NCI-H526 (cell line): Measurements from ENCODE around the gene KDM4E.
A peak's percentile ranks its signal among the peaks of the same experiment; 100 is the strongest.

Experiments
- DNase-seq, 2 experiments: peaks; one replicate each; lab custom pipeline; 2025; lab: John Stamatoyannopoulos, UW

The KDM4E gene

DNA sequence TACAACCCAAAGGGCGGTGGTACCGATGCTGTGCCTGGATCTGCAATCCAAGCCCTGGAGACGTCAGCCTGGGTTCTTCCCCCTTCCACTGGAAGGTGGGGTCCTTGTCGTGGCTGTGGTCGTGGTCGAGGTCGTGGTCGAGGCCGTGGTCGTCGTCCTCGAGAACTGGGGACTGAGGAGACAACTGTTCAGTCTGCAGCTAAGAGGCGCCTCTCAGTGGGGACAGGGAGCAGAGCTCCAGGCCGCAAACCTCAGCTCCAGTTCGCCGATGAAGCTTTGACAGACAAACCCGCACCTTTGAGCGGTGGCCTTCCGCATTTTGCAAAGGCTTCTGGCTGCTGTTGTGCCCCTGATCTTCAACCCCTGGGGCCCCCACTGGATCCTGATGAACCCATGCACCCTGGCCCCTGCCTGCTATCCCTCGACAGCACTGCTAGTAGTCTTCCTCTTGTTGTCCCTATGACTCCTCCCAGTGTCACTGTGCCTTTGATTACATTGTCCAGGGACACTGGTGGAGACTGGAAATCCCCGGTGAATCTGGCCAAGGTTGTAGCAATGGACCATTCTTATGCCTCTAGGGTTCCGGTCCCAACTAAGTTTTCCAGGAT lies 25.6 kb downstream of the KDM4E start:
- no peak for DNase-seq

DNA sequence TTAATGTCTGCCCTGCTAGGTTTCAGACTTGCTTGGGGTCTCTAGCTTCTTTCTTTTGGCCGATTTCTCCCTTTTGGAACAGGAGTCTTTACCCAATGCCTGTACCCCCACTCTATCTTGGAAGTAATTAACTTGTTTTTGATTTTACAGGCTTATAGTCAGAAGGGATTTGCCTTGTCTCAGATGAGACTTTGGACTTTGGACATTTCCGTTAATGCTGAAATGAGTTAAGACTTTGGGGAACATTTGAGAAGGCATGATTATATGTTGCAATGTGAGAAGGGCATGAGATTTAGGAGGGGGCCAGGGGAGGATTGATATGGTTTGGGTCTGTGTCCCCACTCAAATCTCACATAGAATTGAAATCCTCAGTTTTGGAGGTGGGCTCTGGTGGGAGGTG lies 29.3 kb downstream of the KDM4E start:
- no peak for DNase-seq

DNA sequence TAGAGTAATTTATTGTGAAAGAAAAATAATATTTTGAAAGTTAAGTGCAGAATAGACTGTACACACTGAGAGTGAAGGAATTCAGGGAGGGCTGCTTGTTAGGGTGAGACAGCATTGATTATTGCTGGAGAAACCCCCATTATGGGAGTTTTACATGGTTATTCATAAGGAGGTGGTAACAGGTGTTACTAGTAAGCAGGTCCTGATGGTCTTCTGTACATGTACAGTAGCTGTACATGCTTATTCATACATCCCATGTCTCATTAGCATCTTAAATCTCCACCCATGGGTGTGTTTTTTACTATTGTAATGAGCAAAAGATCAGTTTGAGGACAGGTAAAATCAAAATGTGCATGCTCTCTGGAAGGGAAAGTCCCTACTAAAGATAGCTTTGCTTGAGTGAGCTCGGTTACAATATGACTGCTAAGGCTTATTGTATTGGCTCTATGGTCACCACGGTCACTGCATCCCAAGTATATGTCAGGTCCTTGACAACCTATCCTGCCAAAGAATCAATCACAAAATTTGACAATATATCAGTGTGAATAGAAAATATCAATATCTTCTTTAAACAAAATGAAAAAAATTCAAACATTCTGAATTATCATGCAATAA lies 30.3 kb downstream of the KDM4E start:
- DNase-seq, result no peak

DNA sequence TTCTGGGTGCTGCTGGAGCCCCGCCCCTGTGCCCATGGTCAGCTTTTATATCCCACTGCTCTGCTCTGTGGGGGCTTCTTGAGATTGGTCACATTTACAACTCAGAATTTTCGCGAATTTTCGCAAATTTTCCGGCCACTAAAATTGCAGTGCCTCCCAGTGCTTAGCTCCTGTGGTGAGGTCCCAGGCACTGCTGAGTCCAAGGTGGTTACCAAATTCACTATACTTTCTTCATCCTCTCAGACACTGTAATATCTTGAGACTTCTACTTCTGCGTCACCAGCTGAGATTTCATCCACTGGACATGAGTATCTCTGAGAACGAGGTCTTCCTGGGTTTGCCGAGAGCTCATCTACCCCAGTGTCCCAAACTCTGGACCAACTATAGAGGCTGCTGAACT lies 32.9 kb downstream of the KDM4E start:
- DNase-seq, result no peak

DNA sequence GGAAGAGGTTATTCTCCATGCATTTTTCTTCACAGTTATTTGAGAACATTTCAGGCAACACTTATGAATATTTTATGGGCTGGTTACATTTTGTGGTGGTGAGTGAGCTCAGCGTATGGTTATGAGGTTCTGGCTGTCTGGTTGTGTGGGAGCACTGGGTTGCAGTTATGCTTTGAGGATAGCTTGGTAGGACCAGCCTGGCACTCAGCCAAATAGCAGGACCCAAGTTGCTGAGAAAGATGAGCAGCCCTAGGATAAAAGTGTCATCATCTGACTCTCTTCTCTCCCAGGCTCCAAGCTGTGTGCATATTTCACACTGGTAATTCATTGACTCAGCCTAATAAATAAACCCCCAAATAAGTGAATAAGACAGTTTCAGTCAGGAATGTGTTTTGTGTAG lies 33.6 kb downstream of the KDM4E start:
- no peak for DNase-seq

DNA sequence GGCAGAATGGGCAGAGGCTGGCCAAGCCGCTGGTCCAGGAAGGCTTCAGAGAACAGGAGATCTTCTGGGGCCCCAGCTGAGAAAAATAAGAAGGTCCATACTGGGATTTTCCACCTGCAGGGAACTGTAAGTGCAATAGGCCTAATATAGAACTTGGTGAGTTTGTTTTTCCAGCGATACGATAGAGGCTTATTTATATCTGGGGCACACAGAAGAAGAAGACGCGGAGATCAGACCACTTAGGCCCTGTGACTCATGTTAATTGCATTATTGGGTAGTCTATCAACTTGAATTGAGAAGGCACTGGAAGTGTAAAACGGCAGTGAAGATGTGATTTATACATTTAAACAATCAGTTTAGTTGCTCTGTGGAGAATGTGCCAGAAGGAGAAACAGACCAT lies 34.0 kb downstream of the KDM4E start:
- DNase-seq, result no peak

DNA sequence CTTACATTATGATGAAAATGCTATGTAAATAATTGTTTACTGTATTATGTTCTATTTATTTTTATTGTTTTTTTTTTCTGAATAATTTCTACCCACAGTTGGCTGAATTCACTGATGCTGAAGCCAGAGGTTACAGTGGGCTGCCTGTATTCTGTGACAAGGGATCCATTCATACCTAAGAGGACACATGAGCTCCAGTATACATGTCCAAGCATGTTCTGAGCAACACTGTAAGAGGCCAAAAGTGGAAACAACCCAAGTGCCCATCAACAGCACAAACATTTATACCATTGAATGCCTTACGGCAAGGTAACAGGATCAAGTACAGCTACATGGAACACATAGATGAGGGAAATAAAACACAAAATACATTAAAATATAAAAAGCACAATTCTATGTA lies 40.3 kb downstream of the KDM4E start:
- DNase-seq, result peak; percentile 96 to 97

DNA sequence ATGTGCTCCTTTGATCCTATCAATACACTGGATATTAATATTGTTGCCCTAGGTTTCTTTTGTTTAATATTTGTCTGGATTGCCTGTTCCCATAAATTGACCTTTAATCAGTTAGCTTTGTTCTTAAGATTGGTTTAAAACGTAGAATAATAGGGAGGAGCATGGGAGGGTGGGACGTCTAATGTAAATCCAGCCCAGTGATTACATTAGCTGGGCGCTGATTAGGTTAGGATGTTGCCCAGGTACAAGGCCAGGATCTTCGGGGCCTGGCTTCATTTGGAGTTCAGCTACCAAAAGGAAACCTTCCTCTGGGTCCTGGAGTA lies 41.6 kb downstream of the KDM4E start, which contains the start of gene SRSF8:
Gene SRSF8 (plus strand): TSS at position 204 of the 323 bp plus-strand sequence. CDS start 308 bp downstream, outside the sequence.
- peak; percentile 87 to 98 for DNase-seq

DNA sequence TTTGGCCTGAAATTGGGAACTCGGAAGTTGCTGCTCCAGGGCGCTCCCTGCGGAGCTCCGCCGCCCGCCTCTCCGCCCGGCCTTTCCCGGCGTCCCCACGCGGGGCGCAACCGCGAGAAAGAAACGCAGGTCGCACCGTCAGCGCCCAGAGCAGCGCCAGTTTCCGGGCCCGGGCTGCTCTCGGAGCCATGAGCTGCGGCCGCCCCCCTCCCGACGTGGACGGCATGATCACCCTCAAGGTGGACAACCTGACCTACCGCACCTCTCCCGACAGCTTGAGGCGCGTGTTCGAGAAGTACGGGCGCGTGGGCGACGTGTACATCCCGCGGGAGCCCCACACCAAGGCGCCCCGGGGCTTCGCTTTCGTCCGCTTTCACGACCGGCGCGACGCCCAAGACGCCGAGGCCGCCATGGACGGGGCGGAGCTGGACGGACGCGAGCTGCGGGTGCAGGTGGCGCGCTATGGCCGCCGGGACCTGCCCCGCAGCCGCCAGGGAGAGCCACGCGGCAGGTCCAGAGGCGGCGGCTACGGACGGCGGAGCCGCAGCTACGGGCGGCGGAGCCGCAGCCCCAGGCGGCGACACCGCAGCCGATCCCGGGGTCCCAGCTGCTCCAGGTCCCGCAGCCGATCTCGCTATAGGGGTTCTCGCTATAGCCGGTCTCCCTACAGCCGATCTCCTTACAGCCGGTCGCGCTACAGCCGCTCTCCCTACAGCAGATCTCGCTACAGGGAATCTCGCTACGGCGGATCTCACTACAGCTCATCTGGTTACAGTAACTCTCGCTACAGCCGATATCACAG lies 42.2 kb downstream of the KDM4E start:
- peak; percentile 88 to 98 for DNase-seq

DNA sequence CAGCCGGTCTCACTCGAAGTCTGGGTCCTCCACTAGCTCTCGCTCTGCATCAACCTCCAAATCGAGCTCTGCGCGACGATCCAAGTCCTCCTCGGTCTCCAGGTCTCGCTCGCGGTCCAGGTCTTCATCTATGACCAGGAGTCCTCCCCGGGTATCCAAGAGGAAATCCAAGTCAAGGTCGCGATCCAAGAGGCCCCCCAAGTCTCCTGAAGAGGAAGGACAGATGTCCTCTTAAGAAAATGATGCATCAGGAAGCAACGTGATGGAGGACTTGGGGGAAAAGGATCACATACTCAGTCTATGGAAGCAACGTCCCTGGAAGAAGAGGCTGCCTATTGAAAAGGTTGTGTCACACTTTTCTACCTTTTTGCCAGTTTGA lies 42.8 kb downstream of the KDM4E start:
- no peak for DNase-seq

DNA sequence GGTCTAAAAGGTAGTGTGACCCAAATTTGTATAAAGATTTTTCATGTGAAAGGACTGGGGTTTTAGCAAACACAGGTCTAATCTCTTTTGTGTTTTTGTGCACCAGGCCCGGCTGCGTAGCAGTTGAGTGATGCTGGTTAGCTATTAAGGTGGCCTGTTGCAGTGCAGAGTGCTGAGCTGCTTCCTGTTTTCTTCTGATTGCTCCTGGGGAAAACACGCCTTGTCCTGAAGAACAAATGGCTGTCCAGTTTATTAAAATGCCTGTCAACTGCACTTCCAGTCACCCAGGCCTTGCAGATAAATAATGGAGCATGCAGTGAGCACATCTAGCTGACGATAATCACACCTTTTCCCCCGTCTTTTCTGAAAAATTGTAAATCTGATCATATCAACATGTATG lies 43.5 kb downstream of the KDM4E start:
- DNase-seq, result peak; percentile 98 to 99

DNA sequence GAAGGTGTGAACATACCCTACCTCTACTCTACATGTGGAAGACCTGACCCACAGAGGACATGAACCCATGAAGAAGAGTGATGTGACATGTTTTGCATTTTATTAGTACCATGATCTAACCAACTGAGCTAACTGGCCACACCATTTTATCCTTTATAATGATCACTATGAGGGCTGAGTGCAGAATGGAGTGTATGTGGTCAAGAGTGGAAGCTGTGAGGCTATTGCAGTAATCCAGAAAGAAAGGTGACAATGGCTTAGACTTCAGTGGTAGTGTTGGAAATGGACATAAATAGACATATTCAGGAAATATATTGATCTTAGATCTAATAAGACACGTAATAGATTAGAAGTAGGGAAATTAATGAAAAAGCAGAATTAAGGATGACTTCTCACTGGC lies 45.4 kb downstream of the KDM4E start:
- DNase-seq, result no peak

DNA sequence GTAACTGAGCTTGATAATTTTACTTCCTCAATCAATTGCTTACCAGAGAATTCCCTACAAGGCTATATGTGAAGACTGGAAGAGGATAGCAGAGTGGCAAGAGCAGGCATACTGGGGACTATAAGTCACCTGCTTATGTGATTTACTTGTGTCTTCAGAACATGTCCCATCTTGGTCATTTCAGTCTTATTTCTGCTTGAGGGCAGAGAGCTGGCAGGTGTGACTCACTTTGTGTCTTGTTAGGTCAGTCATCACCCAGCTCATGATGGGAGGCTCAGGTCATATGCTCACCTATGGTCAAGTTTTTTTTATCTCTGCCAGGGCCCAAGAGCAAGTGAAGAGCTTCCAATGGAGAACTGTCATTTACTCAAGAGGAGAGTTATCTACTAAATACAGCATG lies 47.9 kb downstream of the KDM4E start:
- no peak for DNase-seq

DNA sequence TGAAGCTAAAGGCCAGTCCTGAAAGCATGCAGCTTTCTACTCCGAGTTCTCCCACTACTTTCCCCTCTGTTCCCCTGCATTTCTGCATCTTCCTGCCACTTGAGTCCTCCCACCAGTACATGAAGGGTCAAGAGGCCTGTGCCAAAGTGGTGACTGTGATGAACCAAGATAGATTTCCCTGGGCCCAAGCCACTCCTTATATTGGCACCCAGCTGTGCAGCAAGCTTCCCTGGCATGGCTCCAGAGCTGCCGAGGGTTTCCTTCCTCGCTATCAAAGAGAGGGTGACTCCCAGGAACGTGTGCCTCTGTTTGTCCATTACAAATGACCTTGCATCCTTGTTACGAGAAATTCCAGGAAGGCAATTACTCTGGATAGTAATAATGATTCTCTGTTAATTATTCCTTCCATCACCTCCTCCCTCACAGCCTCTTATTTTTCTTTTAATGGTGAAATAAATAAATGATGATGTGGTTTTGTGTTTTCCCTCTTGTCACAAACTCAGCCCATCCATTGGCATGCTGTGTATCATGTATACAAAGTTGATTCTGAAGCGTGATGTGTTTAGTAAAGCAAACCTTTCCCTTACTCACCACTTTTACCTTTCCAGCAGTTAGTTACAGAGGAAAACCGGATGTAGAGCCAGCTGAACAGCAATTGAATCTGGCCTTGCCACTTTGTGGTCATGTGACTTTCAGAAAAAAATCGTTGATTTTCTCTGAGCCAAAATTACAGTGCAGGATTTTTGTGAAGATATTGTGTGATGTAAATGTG lies 49.9 kb downstream of the KDM4E start:
- DNase-seq, result no peak

DNA sequence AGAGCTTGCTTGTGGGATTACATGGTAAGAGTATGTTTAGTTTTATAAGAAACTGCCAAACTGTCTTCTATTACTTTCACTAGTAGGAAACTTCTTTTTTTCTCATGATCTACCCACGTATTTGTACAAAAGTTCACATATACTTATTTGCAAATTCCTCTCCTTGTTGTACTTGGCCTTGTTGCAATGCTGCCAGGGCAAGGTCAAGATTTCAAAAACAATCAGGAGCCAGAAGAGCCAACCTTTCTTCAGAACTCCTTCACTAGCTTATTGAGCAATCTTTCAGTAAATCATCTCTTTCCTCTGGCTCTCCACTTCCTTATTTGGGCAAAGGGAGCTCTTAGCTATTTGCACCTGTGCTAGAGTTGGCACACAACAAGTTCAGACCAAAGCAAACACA lies 51.4 kb downstream of the KDM4E start:
- no peak for DNase-seq

DNA sequence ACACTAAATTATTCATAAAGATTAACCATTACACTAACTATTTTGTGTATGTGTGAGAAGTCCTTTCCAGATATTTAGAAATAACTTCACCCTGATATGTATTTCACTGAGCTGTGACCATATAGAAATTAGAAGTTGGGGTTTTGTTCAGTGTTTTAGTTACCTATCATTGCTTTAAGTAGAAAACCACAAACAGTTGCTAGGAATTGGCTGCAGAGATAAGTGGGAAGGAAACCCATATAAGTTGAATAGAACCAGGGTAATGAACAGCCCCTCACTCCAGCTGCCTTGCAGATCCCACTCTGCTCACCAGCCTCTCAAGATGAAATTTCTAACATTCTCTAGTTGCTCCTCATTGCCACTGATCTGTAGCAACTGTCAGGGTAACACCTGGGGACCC lies 51.9 kb downstream of the KDM4E start:
- no peak for DNase-seq
